ENCODE results near the gene SLC18A3.

GRCh38 chr10:49625411-49625810 is 15.3 kb downstream of the SLC18A3 start:
- TF ChIP-seq POLR2A (IDR thresholded peaks at IDR 0.05; ENCODE audit: low read depth) (no peak), CTCF (IDR thresholded peaks at IDR 0.05) (no peak)

Measured in esophagus muscularis mucosa (tissue), 3 donors.